HG02642 (cell line): ENCODE results near the gene TC2N.
"Not testable (repeated sequence)": the region's sequence is repeated elsewhere in the genome, so short reads cannot be mapped to it uniquely, and the experiment has no call there.

Experiments used
- ATAC-seq: cut with Tn5 transposase; IDR thresholded peaks from one replicate; pipeline ENCODE4 v1.9.1; 2021; ENCODE audit warnings: mild to moderate bottlenecking; ENCODE audit not compliant: unreplicated experiment, poor library complexity

TC2N gene

GRCh38 chr14:91871401-91871800 lies 4.1 kb upstream of the TC2N start:
- ATAC-seq = not testable (repeated sequence)

GRCh38 chr14:91870890-91871289 lies 3.6 kb upstream of the TC2N start:
- no peak for ATAC-seq

- no peak for ATAC-seq
These were observed 2.7 kb upstream of the TC2N start for GRCh38 chr14:91870001-91870400.

GRCh38 chr14:91869556-91869955 lies 2.2 kb upstream of the TC2N start:
- no peak for ATAC-seq

GRCh38 chr14:91866511-91867295 lies 633 bp downstream of the TC2N start:
- ATAC-seq = no peak

- ATAC-seq = no peak
These were observed 1.3 kb downstream of the TC2N start for GRCh38 chr14:91866061-91866460.

- no peak for ATAC-seq
These were observed 4.9 kb downstream of the TC2N start for GRCh38 chr14:91862417-91862816.

- no peak for ATAC-seq
These were observed 6.2 kb downstream of the TC2N start for GRCh38 chr14:91861091-91861490.

- no peak for ATAC-seq
These were observed 7.1 kb downstream of the TC2N start for GRCh38 chr14:91860238-91860637.

GRCh38 chr14:91858536-91859275 lies 8.6 kb downstream of the TC2N start:
- peak; percentile 63 for ATAC-seq

GRCh38 chr14:91857614-91858013 lies 9.7 kb downstream of the TC2N start:
- no peak for ATAC-seq

GRCh38 chr14:91854327-91854934 lies 12.9 kb downstream of the TC2N start:
- ATAC-seq = no peak

- no peak for ATAC-seq
These were observed 15.8 kb downstream of the TC2N start for GRCh38 chr14:91851563-91851962.

- no peak for ATAC-seq
These were observed 18.8 kb downstream of the TC2N start for GRCh38 chr14:91848504-91849001.

GRCh38 chr14:91847693-91848092 lies 19.6 kb downstream of the TC2N start:
- ATAC-seq = no peak

- no peak for ATAC-seq
These were observed 21.7 kb downstream of the TC2N start for GRCh38 chr14:91845652-91846051.

- ATAC-seq = not testable (repeated sequence)
These were observed 22.3 kb downstream of the TC2N start for GRCh38 chr14:91845056-91845455.

GRCh38 chr14:91844029-91844428 lies 23.3 kb downstream of the TC2N start:
- no peak for ATAC-seq

- ATAC-seq = no peak
These were observed 23.9 kb downstream of the TC2N start for GRCh38 chr14:91843437-91843836.

GRCh38 chr14:91841065-91841464 lies 26.3 kb downstream of the TC2N start:
- no peak for ATAC-seq

- ATAC-seq = no peak
These were observed 27.6 kb downstream of the TC2N start for GRCh38 chr14:91839749-91840148.
